Panc1 (cell line): ENCODE data around the gene PTPN2. TPM values are rescaled to one million over a fixed set of nuclear protein-coding genes. Genes with fewer than 3 reads are reported as not detected.

Experiments
- ATAC-seq: fragments of 200-7000 bp; cut with Tn5 transposase; 2 replicates; pipeline ENCODE4 v1.9.1; 2020; ENCODE audit warnings: mild to moderate bottlenecking, moderate library complexity
- BruUV-seq: library from RNA; stranded (reverse); fragments of 400-500 nt; replicated peaks from 2 replicates; lab custom pipeline; 2021; lab: Mats Ljungman, UMichigan
- CTCF ChIA-PET: fragments of 300-600 bp; sonication (Branson Sonifier 250); formaldehyde crosslinking; loops from one replicate; lab custom pipeline; 2022; ENCODE audit warnings: antibody characterized with exemption; lab: Charles Lee
- POLR2A ChIA-PET: fragments of 300-600 bp; sonication (Branson Sonifier 250); formaldehyde crosslinking; loops from one replicate; lab custom pipeline; 2022; ENCODE audit warnings: antibody characterized with exemption; lab: Charles Lee
- DNase-seq: peaks from one replicate; pipeline ENCODE4 v3.0.0-alpha.2; 2010; ENCODE audit warnings: low read depth, low spot score
- H3K27ac ChIP-seq: 2 replicates; pipeline ENCODE4 v1.5.1; 2011; ENCODE audit warnings: mild to moderate bottlenecking, low read length, inconsistent platforms
- H3K27me3 ChIP-seq: fragments of 200-500 bp; sonication (Bioruptor generic); 2 replicates; pipeline ENCODE4 v1.6.0; 2014; ENCODE audit warnings: low read length, inconsistent platforms; ENCODE audit not compliant: control insufficient read depth, insufficient read depth
- H3K36me3 ChIP-seq: fragments of 200-500 bp; sonication (Bioruptor generic); 2 replicates; pipeline ENCODE4 v1.5.1; 2014; ENCODE audit warnings: inconsistent platforms, mild to moderate bottlenecking, low read length, moderate library complexity; ENCODE audit not compliant: control insufficient read depth, insufficient read depth
- H3K4me1 ChIP-seq: 2 replicates; pipeline ENCODE4 v1.5.1; 2011; ENCODE audit warnings: inconsistent platforms, mild to moderate bottlenecking, low read length, moderate library complexity; ENCODE audit not compliant: control insufficient read depth, insufficient read depth
- H3K4me3 ChIP-seq, 2 experiments: 2 replicates each; pipeline ENCODE4 v1.5.1; 2011 to 2012; ENCODE audit warnings: low read depth in 2 of 2, low read length in 2 of 2, mild to moderate bottlenecking in 2 of 2, inconsistent platforms in 1 of 2, moderate library complexity in 1 of 2
- H3K9me3 ChIP-seq: fragments of 200-500 bp; sonication (Bioruptor generic); 2 replicates; pipeline ENCODE4 v1.5.1; 2014; ENCODE audit warnings: low read depth, mild to moderate bottlenecking, inconsistent platforms, low read length, moderate library complexity; ENCODE audit not compliant: control insufficient read depth, insufficient read depth
- POLR2AphosphoS5 ChIP-seq: IDR thresholded peaks from 2 replicates; pipeline ENCODE4 v1.6.1; 2012; ENCODE audit warnings: mild to moderate bottlenecking, low read depth, low read length, moderate library complexity
- REST ChIP-seq, 2 experiments: IDR thresholded peaks; 2 replicates each; pipeline ENCODE4 v1.6.1; 2011 to 2012; ENCODE audit warnings: low read depth in 2 of 2, control low read depth in 1 of 2, low read length in 1 of 2, mild to moderate bottlenecking in 1 of 2, moderate library complexity in 1 of 2; ENCODE audit not compliant: insufficient read depth in 1 of 2
- SIN3A ChIP-seq: IDR thresholded peaks from 2 replicates; pipeline ENCODE4 v1.6.1; 2012; ENCODE audit warnings: low read depth, mild to moderate bottlenecking, low read length, moderate library complexity, borderline replicate concordance; ENCODE audit not compliant: insufficient read depth
- TCF7L2 ChIP-seq: IDR thresholded peaks from 2 replicates; pipeline ENCODE4 v1.6.1; 2011; ENCODE audit warnings: mild to moderate bottlenecking, low read depth, low read length, inconsistent platforms
- in situ Hi-C: cut with HindIII; loops from 2 replicates; pipeline ENCODE4 v1.10.0; 2016; ENCODE audit warnings: low sequenced_read_pairs, low pct_unique_long_range_greater_than_20kb
- intact Hi-C: fragments of 100-400 bp; cut with micrococcal nuclease; formaldehyde crosslinking; loops from one replicate; pipeline ENCODE4 v1.10.0; 2022; ENCODE audit not compliant: unreplicated experiment
- total RNA-seq: library from RNA; stranded (reverse); gene quantifications from one replicate; pipeline ENCODE4 v1.2.1, GENCODE V29; 2021; ENCODE audit not compliant: unreplicated experiment
- TF ChIP-seq, protein P1 (sequence below): fragments of 450-650 bp; IDR thresholded peaks from 2 replicates; pipeline ENCODE4 v1.5.1; 2017; ENCODE audit warnings: mild to moderate bottlenecking

PTPN2 gene
- total RNA-seq, 1 experiment from 2014 or later = 34.8 TPM

GRCh38 chr18:12891561-12891960 is 7.5 kb upstream of the PTPN2 start:
- in situ Hi-C loops (no loop called here), intact Hi-C loops (no loop called here)
- no peaks in the 10 kb centered on the region for H3K27me3 ChIP-seq
- no peaks in the 10 kb centered on the region for H3K4me1 ChIP-seq
- DNase-seq (no peak), ATAC-seq (no peak)
- no TSS peak for BruUV-seq
- TF ChIP-seq POLR2AphosphoS5 = no peak
- H3K9me3 ChIP-seq = no peaks in the 10 kb centered on the region
- POLR2A ChIA-PET = no interaction called here
- CTCF ChIA-PET = no interaction called here
- H3K36me3 ChIP-seq = no peaks in the 10 kb centered on the region
- no peak overlapping the region for H3K4me3 ChIP-seq
- no peak overlapping the region for H3K27ac ChIP-seq

DNA sequence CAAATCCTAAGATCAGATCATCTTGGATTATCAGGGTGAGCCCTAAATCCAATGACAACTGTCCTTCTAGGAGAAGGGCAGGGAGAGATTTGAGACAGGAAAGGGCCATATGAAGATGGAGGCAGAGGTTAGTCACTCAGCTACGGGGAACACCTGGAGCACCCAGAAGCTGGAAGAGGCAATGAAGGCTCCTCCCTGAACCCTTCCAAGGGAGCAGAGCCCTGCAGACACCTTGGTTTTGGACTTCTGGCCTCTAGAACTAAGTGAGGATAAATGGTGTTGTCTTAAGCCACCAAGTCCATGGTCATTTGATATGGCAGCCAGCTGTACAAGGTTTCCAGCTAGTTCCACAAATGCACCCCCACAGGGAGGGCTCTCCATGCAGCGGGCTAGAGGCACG is 6.9 kb upstream of the PTPN2 start:
- DNase-seq = no peak
- BruUV-seq = no TSS peak
- POLR2A ChIA-PET = no interaction called here
- TF ChIP-seq POLR2AphosphoS5 (no peak), TCF7L2 (no peak), SIN3A (no peak), REST (IDR thresholded peaks at IDR 0.05; ENCODE audit: insufficient read depth in 1 of 2, low read depth in 2 of 2, low read length in 1 of 2) (no peak)
- TF ChIP-seq, protein P1, sequence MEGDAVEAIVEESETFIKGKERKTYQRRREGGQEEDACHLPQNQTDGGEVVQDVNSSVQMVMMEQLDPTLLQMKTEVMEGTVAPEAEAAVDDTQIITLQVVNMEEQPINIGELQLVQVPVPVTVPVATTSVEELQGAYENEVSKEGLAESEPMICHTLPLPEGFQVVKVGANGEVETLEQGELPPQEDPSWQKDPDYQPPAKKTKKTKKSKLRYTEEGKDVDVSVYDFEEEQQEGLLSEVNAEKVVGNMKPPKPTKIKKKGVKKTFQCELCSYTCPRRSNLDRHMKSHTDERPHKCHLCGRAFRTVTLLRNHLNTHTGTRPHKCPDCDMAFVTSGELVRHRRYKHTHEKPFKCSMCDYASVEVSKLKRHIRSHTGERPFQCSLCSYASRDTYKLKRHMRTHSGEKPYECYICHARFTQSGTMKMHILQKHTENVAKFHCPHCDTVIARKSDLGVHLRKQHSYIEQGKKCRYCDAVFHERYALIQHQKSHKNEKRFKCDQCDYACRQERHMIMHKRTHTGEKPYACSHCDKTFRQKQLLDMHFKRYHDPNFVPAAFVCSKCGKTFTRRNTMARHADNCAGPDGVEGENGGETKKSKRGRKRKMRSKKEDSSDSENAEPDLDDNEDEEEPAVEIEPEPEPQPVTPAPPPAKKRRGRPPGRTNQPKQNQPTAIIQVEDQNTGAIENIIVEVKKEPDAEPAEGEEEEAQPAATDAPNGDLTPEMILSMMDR = no peak
- no peaks in the 10 kb centered on the region for H3K9me3 ChIP-seq
- no peak for ATAC-seq
- no peaks in the 10 kb centered on the region for H3K36me3 ChIP-seq
- intact Hi-C loops = no loop called here
- CTCF ChIA-PET = no interaction called here
- in situ Hi-C loops = no loop called here
- H3K4me1 ChIP-seq = no peaks in the 10 kb centered on the region
- H3K27ac ChIP-seq = no peak overlapping the region
- H3K27me3 ChIP-seq = no peaks in the 10 kb centered on the region
- H3K4me3 ChIP-seq = no peak overlapping the region

- CTCF ChIA-PET = no interaction called here
Measured at GRCh38 chr18:12886498-12887126, 2.6 kb upstream of the PTPN2 start.

More at GRCh38 chr18:12886498-12887126, 2.6 kb upstream of the PTPN2 start:
- BruUV-seq = no TSS peak
- no peak overlapping the region for H3K4me3 ChIP-seq
- in situ Hi-C loops = no loop called here
- ATAC-seq (no peak), DNase-seq (no peak)
- no peak for TF ChIP-seq POLR2AphosphoS5
- TF ChIP-seq TCF7L2 = no peak
- TF ChIP-seq, protein P1 = peak; percentile 82
- peaks cover 5% of the 10 kb centered on the region; the same call in 1 of the 2 replicates for H3K36me3 ChIP-seq
- H3K4me1 ChIP-seq = peaks cover 16% of the 10 kb centered on the region; the same call in 1 of the 2 replicates
- intact Hi-C loops = no loop called here
- H3K9me3 ChIP-seq = no peaks in the 10 kb centered on the region
- no peaks in the 10 kb centered on the region for H3K27me3 ChIP-seq
- H3K27ac ChIP-seq = no peak overlapping the region
- POLR2A ChIA-PET = no interaction called here
